HepG2 (cell line): ENCODE measurements around the gene AMDHD1. TPM values are rescaled to one million over a fixed set of nuclear protein-coding genes. Genes with fewer than 3 reads are reported as not detected.

Experiments used
- BRD4 ChIP-seq: sonication (generic); formaldehyde crosslinking; IDR thresholded peaks from 2 replicates; pipeline ENCODE4 v1.4.0; 2020; ENCODE audit warnings: missing genetic modification reagents
- DMAP1 ChIP-seq: IDR thresholded peaks from 2 replicates; pipeline ENCODE4 v1.6.1; 2016
- FOXJ3 ChIP-seq: sonication (generic); formaldehyde crosslinking; IDR thresholded peaks from 2 replicates; pipeline ENCODE4 v1.4.0; 2020; ENCODE audit warnings: missing genetic modification reagents, mild to moderate bottlenecking, borderline replicate concordance
- GABPA ChIP-seq, 2 experiments: IDR thresholded peaks; 2 replicates each; pipeline ENCODE4 v1.6.1; 2011 to 2016; ENCODE audit warnings: low read depth in 2 of 2, low read length in 1 of 2, missing biosample characterization in 1 of 2, missing genetic modification characterization in 1 of 2
- HMG20B ChIP-seq: conservative IDR thresholded peaks from 2 replicates; pipeline ENCODE4 v1.6.1; 2016; ENCODE audit warnings: missing genetic modification reagents, missing compliant biosample characterization
- HNRNPLL ChIP-seq: fragments of 200-400 bp; formaldehyde crosslinking; IDR thresholded peaks from 2 replicates; pipeline ENCODE4 v1.6.1; 2017; ENCODE audit warnings: mild to moderate bottlenecking, low read depth, low read length; ENCODE audit not compliant: poor library complexity, severe bottlenecking
- KLF16 ChIP-seq, 2 experiments: sonication (generic) in 1 of 2; formaldehyde crosslinking in 1 of 2; IDR thresholded peaks; 2 replicates each; pipeline versions ENCODE4 v1.6.1 to v1.8.0; 2016 to 2023; ENCODE audit warnings: missing genetic modification reagents in 2 of 2, missing compliant biosample characterization in 1 of 2
- MAZ ChIP-seq, 2 experiments: sonication (generic) in 1 of 2; formaldehyde crosslinking in 1 of 2; IDR thresholded peaks; 2 replicates each; pipeline versions ENCODE4 v1.5.0 to v1.6.1; 2012 to 2020; ENCODE audit warnings: low read depth in 2 of 2, mild to moderate bottlenecking in 2 of 2, borderline replicate concordance in 1 of 2, improper control_type of control experiment in 1 of 2, low read length in 1 of 2, missing genetic modification reagents in 1 of 2, moderate library complexity in 1 of 2
- MBD4 ChIP-seq: IDR thresholded peaks from 2 replicates; pipeline ENCODE4 v1.6.1; 2012; ENCODE audit warnings: low read length, inconsistent platforms, borderline replicate concordance
- NR2F6 ChIP-seq, 2 experiments: IDR thresholded peaks; 2 replicates each; pipeline ENCODE4 v1.6.1; 2016; ENCODE audit warnings: antibody characterized with exemption in 1 of 2, mild to moderate bottlenecking in 1 of 2
- PLSCR1 ChIP-seq: sonication (generic); formaldehyde crosslinking; IDR thresholded peaks from 2 replicates; pipeline ENCODE4 v1.5.0; 2020; ENCODE audit warnings: missing genetic modification reagents, mild to moderate bottlenecking, borderline replicate concordance
- RXRB ChIP-seq: IDR thresholded peaks from 2 replicates; pipeline ENCODE4 v1.6.1; 2016; ENCODE audit warnings: borderline replicate concordance, missing genetic modification reagents, missing compliant biosample characterization
- SMC3 ChIP-seq: IDR thresholded peaks from 2 replicates; pipeline ENCODE4 v1.6.1; 2011; ENCODE audit warnings: low read length, improper control_type of control experiment
- SRF ChIP-seq: IDR thresholded peaks from 2 replicates; pipeline ENCODE4 v1.6.1; 2011; ENCODE audit warnings: mild to moderate bottlenecking, low read depth, low read length, moderate library complexity
- STAT5B ChIP-seq: sonication (generic); formaldehyde crosslinking; IDR thresholded peaks from 2 replicates; pipeline ENCODE4 v1.4.0; 2020; ENCODE audit warnings: missing genetic modification reagents
- TEAD2 ChIP-seq: sonication (generic); formaldehyde crosslinking; IDR thresholded peaks from 2 replicates; pipeline ENCODE4 v1.9.0; 2021; ENCODE audit warnings: missing genetic modification reagents
- TRAFD1 ChIP-seq: sonication (generic); formaldehyde crosslinking; IDR thresholded peaks from 2 replicates; pipeline ENCODE4 v1.5.1; 2020; ENCODE audit warnings: missing genetic modification reagents, mild to moderate bottlenecking, borderline replicate concordance
- ZBTB7A ChIP-seq: sonication (generic); formaldehyde crosslinking; IDR thresholded peaks from 2 replicates; pipeline ENCODE4 v1.8.0; 2022; ENCODE audit warnings: mild to moderate bottlenecking, missing genetic modification reagents
- ZFP62 ChIP-seq: sonication (generic); formaldehyde crosslinking; IDR thresholded peaks from 2 replicates; pipeline ENCODE4 v1.4.0; 2020; ENCODE audit warnings: missing genetic modification reagents
- ZNF20 ChIP-seq: sonication (generic); formaldehyde crosslinking; IDR thresholded peaks from 2 replicates; pipeline ENCODE4 v1.4.0; 2020; ENCODE audit warnings: mild to moderate bottlenecking, moderate library complexity, missing genetic modification reagents
- ZNF251 ChIP-seq: sonication (generic); formaldehyde crosslinking; IDR thresholded peaks from 2 replicates; pipeline ENCODE4 v1.9.0; 2021; ENCODE audit warnings: mild to moderate bottlenecking, missing genetic modification reagents
- ZNF275 ChIP-seq: sonication (generic); formaldehyde crosslinking; IDR thresholded peaks from 2 replicates; pipeline ENCODE4 v1.8.0; 2022; ENCODE audit warnings: missing genetic modification reagents, mild to moderate bottlenecking, inconsistent platforms, borderline replicate concordance
- ZNF30 ChIP-seq: sonication (generic); formaldehyde crosslinking; IDR thresholded peaks from 2 replicates; pipeline ENCODE4 v1.5.0; 2020; ENCODE audit warnings: mild to moderate bottlenecking, missing genetic modification reagents
- ZNF484 ChIP-seq: sonication (generic); formaldehyde crosslinking; IDR thresholded peaks from 2 replicates; pipeline ENCODE4 v1.5.1; 2020; ENCODE audit warnings: mild to moderate bottlenecking, low read depth, missing genetic modification reagents, borderline replicate concordance
- ZNF619 ChIP-seq: sonication (generic); formaldehyde crosslinking; IDR thresholded peaks from 2 replicates; pipeline ENCODE4 v1.4.0; 2020; ENCODE audit warnings: mild to moderate bottlenecking, missing genetic modification reagents
- ZNF629 ChIP-seq: sonication (generic); formaldehyde crosslinking; conservative IDR thresholded peaks from 2 replicates; pipeline ENCODE4 v1.5.0; 2020; ENCODE audit warnings: missing genetic modification reagents
- polyA plus RNA-seq, 8 experiments: library from polyadenylated mRNA; depleted of rRNA in 3 of 8; stranded (reverse) in 7 of 8; unstranded in 1 of 8; fragments of >200 nt; fragmentation: Illumina TruSeq in 4 of 8; extraction: Trizol in 4 of 8; gene quantifications; 2 replicates each; pipeline versions ENCODE4 v1.2.1 to v1.2.3, GENCODE V29; 2011 to 2016; ENCODE audit warnings: low read depth in 4 of 8, missing spikeins in 1 of 8, mixed read lengths in 1 of 8; ENCODE audit not compliant: insufficient read depth in 1 of 8
- total RNA-seq, 5 experiments: library from RNA; depleted of rRNA; stranded (reverse); fragments of >200 nt; fragmentation: Illumina TruSeq; extraction: Trizol; gene quantifications; 2 replicates each; pipeline ENCODE4 v1.2.3, GENCODE V29; 2016; ENCODE audit warnings: low read depth in 1 of 5

The AMDHD1 gene
- total and polyA plus RNA-seq, 2 of the 13 experiments (the other 11 are each of a cell fraction or from before 2014, with no cell fraction given) = 6.5 to 29.6 TPM

- TF ChIP-seq ZNF484 (CRISPR knock-in tag) = no peak
- TF ChIP-seq RXRB (CRISPR knock-in tag) = peak; percentile 93
- TF ChIP-seq KLF16 (CRISPR knock-in tag; IDR thresholded peaks at IDR 0.05) = no peak
- peak; percentile 83; the same call in 1 of the 2 replicates for TF ChIP-seq FOXJ3 (CRISPR knock-in tag)
- TF ChIP-seq NR2F6 (IDR thresholded peaks at IDR 0.05) = peak; percentile 98
- peak; percentile 94 for TF ChIP-seq NR2F6 (CRISPR knock-in tag; IDR thresholded peaks at IDR 0.05)
- no peak for TF ChIP-seq ZNF619 (CRISPR knock-in tag)
- no peak for TF ChIP-seq ZBTB7A
- TF ChIP-seq SMC3 = no peak
- no peak for TF ChIP-seq PLSCR1
- TF ChIP-seq ZFP62 (CRISPR knock-in tag) = no peak
- no peak for TF ChIP-seq GABPA (IDR thresholded peaks at IDR 0.05; ENCODE audit: low read depth, low read length)
- peak; percentile 39; the same call in 1 of the 2 replicates for TF ChIP-seq GABPA (CRISPR knock-in tag; IDR thresholded peaks at IDR 0.05; ENCODE audit: low read depth)
- TF ChIP-seq ZNF275 (CRISPR knock-in tag) = peak; percentile 42; the same call in 1 of the 2 replicates
- no peak for TF ChIP-seq ZNF251 (CRISPR knock-in tag)
- TF ChIP-seq MAZ (IDR thresholded peaks at IDR 0.05; ENCODE audit: borderline replicate concordance, low read depth, low read length) = no peak
- TF ChIP-seq MAZ (CRISPR knock-in tag; IDR thresholded peaks at IDR 0.05; ENCODE audit: low read depth) = no peak
- TF ChIP-seq ZNF20 = no peak
- no peak for TF ChIP-seq HNRNPLL
- no peak for TF ChIP-seq SRF
- peak; percentile 97 for TF ChIP-seq HMG20B (CRISPR knock-in tag)
- TF ChIP-seq BRD4 (CRISPR knock-in tag) = no peak
- TF ChIP-seq STAT5B = no peak
- no peak for TF ChIP-seq TEAD2 (CRISPR knock-in tag)
- TF ChIP-seq TRAFD1 (CRISPR knock-in tag) = no peak
- no peak for TF ChIP-seq DMAP1 (CRISPR knock-in tag)
- TF ChIP-seq ZNF30 (CRISPR knock-in tag) = no peak
- peak; percentile 57; the same call in 1 of the 2 replicates for TF ChIP-seq MBD4
- no peak for TF ChIP-seq ZNF629 (CRISPR knock-in tag)
These were observed 6.5 kb downstream of the AMDHD1 start (continued) for GRCh38 chr12:95949477-95950206.
